Astrocyte of the spinal cord (primary cell): ENCODE data around the gene LRRK1.

Experiments
- DNase-seq: peaks from one replicate; pipeline ENCODE4 v3.0.0; 2011; ENCODE audit warnings: low read depth, low spot score
- H3K4me3 ChIP-seq: 2 replicates; pipeline ENCODE4 v1.5.1; 2011; ENCODE audit warnings: low read depth, mild to moderate bottlenecking, low read length, moderate library complexity
- CTCF ChIP-seq: IDR thresholded peaks from 2 replicates; pipeline ENCODE4 v1.5.1; 2012; ENCODE audit warnings: low read depth, mild to moderate bottlenecking, low read length, inconsistent platforms
- in situ Hi-C: cut with HindIII; loops from 2 replicates; pipeline ENCODE4 v1.10.0; 2017; ENCODE audit warnings: low sequenced_read_pairs

Gene LRRK1

GRCh38 chr15:101114610-101115009 lies 195.5 kb downstream of the LRRK1 start:
- in situ Hi-C loops, result no loop called here
- TF ChIP-seq CTCF, result no peak
- no peak overlapping the region for H3K4me3 ChIP-seq
- no peak for DNase-seq

- in situ Hi-C loops, result no loop called here
Observed at GRCh38 chr15:101115393-101115785, 196.2 kb downstream of the LRRK1 start.

GRCh38 chr15:101115786-101116680 lies 196.9 kb downstream of the LRRK1 start:
- in situ Hi-C loops, result no loop called here

More at GRCh38 chr15:101115393-101115785, 196.2 kb downstream of the LRRK1 start:
- no peak overlapping the region for H3K4me3 ChIP-seq
- TF ChIP-seq CTCF, result no peak
- DNase-seq, result no peak

GRCh38 chr15:101116681-101116976 lies 197.5 kb downstream of the LRRK1 start:
- no peak overlapping the region for H3K4me3 ChIP-seq
- in situ Hi-C loops, result no loop called here
- TF ChIP-seq CTCF, result no peak
- no peak for DNase-seq

More at GRCh38 chr15:101115786-101116680, 196.9 kb downstream of the LRRK1 start:
- no peak for TF ChIP-seq CTCF
- peak; percentile 72 for DNase-seq
- H3K4me3 ChIP-seq, result no peak overlapping the region

- in situ Hi-C loops, result no loop called here
- TF ChIP-seq CTCF, result no peak
- no peak for DNase-seq
- H3K4me3 ChIP-seq, result no peak overlapping the region
Observed at GRCh38 chr15:101118116-101118515, 199.0 kb downstream of the LRRK1 start.

- no peak for DNase-seq
- H3K4me3 ChIP-seq, result no peak overlapping the region
- TF ChIP-seq CTCF, result no peak
- in situ Hi-C loops, result no loop called here
Observed at GRCh38 chr15:101118615-101119014, 199.5 kb downstream of the LRRK1 start.
